ENCODE results near the gene EIF4G3.
"Not testable (repeated sequence)": the region's sequence is repeated elsewhere in the genome, so short reads cannot be mapped to it uniquely, and the experiment has no call there.

The EIF4G3 gene

DNA sequence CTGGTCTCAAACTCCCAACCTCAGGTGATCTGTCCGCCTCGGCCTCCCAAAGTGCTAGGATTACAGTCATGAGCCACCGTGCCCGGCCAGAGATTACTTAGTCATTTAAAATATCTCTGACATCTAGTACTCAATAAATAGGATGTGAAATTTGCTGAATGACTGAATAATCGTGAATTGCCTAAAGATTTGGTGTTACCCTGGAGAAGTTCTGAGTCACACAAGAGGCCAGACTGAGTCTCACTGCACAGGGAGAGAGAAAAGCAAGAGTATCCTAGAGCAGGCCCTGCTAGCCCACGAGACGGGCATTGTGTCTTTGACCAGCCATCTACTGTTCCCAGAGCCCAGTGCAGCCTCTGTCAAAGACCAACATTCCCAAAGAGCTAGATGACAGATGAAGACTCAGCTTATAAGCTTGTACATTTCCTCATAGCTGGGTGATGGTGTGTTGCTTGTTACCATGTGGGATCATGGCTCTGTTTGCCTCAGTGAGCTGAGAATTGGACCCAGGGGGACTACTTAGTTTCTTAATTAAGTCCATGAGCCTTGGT is 5.6 kb upstream of the EIF4G3 start:
- no peak for TF ChIP-seq ZFX (IDR thresholded peaks at IDR 0.05)
- H3K27ac ChIP-seq = no peak overlapping the region

DNA sequence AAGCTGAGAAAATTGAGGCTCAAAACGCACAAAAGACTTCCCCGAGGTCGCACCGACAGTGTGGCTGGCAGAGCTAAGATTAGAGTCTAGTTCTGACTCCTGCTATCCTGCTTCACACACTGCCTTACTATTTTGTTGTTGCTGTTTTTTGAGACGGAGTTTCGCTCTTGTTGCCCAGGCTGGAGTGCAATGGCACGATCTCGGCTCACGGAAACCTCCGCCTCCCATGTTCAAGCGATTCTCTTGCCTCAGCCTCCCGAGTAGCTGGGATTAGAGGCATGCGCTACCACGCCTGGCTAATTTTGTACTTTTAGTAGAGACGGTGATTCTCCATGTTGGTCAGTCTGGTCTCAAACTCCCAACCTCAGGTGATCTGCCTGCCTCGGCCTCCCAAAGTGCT is 1.6 kb upstream of the EIF4G3 start:
- not testable (repeated sequence) for H3K27ac ChIP-seq

DNA sequence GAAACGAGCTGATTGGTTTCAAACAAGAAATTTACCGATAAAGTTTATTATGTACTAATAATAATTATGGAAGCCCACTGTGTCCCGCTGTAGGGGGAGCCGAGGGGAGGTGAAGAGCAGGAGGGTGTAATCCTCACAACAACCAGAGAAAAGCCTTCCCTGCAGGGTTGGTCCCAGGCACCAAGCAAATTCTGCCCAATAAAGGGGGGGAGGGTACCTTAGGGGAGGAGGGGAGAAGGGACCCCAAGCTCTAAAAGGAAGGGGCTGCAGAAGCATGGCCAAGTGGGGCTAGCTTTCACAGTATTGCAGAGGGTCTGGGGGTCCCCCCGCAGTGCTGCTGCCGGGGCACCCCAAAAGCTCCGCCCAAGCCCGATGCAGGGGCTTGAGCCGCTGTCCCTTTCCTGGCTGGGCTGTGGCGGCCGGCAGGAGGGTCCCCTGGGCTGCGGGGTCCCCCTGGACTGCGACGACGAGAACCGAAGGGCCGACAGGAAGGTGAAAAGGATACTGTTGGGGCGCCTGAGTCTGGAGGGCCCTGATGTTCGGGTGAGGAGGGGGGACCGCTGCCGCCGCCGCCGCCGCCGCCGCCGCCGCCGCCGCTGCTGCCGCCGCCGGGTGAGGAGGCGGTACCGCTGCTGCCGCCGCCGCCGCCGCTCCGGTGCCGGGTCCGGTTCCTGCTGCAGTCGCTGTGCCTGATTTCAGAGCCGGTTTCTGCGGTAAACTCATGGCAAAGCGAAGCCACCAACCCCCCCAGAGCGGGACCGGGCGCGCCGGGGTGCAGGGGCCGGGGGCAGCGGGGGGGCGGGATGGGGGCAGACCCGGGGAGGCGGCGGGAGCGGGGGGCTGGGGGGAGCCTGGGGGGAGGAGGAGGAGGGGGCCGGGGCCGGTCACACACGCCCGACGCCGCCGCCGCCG is 771 bp downstream of the EIF4G3 start:
- peak overlapping the region; percentile 85 for H3K27ac ChIP-seq
- TF ChIP-seq, protein P1, sequence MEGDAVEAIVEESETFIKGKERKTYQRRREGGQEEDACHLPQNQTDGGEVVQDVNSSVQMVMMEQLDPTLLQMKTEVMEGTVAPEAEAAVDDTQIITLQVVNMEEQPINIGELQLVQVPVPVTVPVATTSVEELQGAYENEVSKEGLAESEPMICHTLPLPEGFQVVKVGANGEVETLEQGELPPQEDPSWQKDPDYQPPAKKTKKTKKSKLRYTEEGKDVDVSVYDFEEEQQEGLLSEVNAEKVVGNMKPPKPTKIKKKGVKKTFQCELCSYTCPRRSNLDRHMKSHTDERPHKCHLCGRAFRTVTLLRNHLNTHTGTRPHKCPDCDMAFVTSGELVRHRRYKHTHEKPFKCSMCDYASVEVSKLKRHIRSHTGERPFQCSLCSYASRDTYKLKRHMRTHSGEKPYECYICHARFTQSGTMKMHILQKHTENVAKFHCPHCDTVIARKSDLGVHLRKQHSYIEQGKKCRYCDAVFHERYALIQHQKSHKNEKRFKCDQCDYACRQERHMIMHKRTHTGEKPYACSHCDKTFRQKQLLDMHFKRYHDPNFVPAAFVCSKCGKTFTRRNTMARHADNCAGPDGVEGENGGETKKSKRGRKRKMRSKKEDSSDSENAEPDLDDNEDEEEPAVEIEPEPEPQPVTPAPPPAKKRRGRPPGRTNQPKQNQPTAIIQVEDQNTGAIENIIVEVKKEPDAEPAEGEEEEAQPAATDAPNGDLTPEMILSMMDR (conservative IDR thresholded peaks at IDR 0.05) = no peak
- TF ChIP-seq ZFX (IDR thresholded peaks at IDR 0.05) = no peak

DNA sequence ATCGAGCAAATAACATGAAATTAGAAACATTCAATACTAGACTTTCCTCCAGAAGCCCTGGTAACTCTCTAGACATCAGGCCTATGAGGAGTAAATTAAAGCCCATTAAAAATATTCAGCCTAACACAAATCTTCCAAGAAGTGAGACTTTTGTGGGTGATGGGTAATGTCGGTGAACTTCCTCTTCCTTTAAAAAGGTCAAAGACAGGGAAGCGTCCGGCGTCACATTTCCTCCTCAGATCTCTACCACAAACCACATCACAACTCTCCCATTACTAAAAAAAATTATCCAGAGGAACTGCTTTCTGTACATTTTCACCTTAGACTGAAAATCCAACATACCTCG is 1.4 kb downstream of the EIF4G3 start:
- TF ChIP-seq, protein P1 (conservative IDR thresholded peaks at IDR 0.05) = no peak
- no peak for TF ChIP-seq ZFX (IDR thresholded peaks at IDR 0.05)
- peak overlapping the region; percentile 85 for H3K27ac ChIP-seq

DNA sequence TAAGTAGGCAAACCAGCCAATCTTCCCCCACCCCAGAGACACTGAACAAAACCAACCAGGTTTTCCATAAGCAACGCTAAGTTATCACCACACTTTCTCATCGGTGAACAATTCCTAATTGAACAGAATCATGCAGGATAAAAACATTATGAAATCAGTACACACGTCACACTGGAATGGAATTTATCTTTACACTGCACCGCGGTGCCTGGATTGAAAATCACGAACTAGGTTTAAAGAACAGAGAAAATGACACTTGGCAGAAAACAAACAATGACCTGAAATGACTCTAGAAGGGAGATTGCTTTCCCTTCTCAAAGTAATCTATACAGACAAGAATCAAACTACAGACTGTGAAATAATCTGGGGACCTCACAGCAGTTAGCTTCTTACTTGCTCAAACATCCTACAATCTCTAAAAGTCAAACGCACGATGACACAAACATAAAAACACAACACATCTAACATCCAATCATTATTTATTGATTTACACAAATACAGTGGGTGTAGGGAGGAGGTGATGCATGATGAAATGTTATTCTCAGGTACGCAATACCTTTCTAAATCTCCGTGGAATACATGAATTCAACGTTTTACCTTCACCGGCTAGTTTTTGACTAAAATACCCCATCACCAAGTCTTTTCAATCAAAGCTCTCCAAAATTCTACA is 1.9 kb downstream of the EIF4G3 start:
- H3K27ac ChIP-seq = no peak overlapping the region
- TF ChIP-seq, protein P1 (conservative IDR thresholded peaks at IDR 0.05) = no peak
- no peak for TF ChIP-seq ZFX (IDR thresholded peaks at IDR 0.05)

DNA sequence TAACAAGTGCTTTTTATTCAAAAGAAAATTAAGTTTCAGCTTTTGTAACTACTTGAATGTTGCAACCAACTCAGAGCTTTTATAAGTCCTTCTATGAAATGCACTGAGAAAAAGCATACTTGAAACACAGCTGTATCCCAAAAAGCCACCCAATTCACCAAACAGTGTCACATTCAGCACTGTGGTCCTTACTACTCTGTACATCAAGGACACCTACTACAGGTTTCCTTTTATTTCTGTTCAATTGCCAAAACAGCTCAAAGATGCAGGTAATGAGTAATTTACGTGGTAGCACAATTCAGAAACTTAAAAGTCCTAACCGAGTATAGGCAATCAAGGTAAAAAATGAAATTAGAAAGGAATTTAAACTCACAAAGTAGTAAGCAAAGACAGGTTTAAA is 2.5 kb downstream of the EIF4G3 start:
- TF ChIP-seq, protein P1 (conservative IDR thresholded peaks at IDR 0.05) = no peak
- H3K27ac ChIP-seq = no peak overlapping the region

DNA sequence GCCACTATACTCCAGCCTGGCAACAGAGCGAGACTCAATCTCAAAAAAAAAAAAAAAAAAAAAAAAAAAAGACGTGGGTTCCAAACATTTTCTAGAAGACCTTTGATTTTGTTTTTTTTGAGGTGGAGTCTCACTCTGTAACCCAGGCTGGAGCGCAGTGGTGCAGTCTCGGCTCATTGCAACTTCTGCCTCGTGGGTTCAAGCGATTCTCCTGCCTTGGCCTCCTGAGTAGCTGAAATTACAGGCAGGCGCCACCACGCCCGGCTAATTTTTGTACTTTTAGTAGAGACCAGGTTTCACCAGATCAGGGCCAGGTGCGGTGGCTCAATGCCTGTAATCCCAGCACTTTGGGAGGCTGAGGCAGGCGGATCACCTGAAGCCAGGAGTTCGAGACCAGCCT is 3.6 kb downstream of the EIF4G3 start:
- not testable (repeated sequence) for H3K27ac ChIP-seq

DNA sequence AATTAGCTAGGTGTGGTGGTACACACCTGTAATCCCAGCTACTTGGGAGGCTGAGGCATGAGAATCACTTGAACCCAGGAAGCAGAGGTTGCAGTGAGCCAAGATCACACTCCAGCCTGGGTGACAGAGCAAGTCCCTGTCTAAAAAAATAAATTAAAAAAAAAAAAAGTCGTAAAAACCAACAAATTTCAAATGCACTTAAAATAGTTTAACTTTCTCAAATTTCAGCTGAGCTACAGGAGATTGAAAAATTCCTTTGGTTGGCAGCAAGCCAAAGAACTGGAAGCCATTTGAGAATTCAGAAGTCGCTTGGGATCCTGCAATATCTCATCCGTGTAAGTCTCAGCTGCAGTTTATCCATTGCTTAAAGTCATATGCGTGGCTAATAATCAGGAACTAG is 5.9 kb downstream of the EIF4G3 start:
- H3K27ac ChIP-seq = not testable (repeated sequence)

DNA sequence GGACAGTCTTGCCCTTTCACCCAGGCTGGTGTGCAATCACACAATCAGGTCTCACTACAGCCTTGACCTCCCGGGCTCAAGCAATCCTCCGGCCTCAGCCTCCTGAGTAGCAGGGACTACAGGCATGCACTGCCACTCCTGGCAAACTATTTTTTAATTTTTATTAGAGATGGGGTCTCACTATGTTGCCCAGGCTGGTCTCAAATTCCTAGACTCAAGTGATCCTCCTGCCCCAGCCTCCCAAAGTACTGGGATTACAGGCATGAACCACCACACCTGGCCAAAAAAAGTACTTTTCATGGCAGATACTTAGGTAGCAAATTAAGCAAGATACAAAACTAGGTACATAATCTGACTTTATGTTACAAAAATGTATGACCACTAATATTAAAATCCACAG is 8.3 kb downstream of the EIF4G3 start:
- H3K27ac ChIP-seq = no peak overlapping the region
- TF ChIP-seq, protein P1 (conservative IDR thresholded peaks at IDR 0.05) = no peak
- no peak for TF ChIP-seq ZFX (IDR thresholded peaks at IDR 0.05)

Measured in C4-2B (cell line).